Liver (tissue), 9 donors: ENCODE measurements around the gene PARD3B. TPM values are rescaled to one million over a fixed set of nuclear protein-coding genes. Genes with fewer than 3 reads are reported as not detected.

Experiments
- DNase-seq: peaks from one replicate; pipeline ENCODE4 v3.0.0-alpha.2; 2017; ENCODE audit warnings: low spot score
- H3K27ac ChIP-seq, 2 donors: one replicate each; pipeline ENCODE4 v1.7.0; 2013; ENCODE audit warnings: inconsistent platforms in 2 of 2, low read length in 2 of 2, control low read depth in 1 of 2, low read depth in 1 of 2, mild to moderate bottlenecking in 1 of 2
- H3K27me3 ChIP-seq, 4 donors: one replicate each; pipeline versions ENCODE4 v1.6.1 to v1.7.0; 2013; ENCODE audit warnings: low read length in 3 of 4, inconsistent platforms in 1 of 4, mild to moderate bottlenecking in 1 of 4, moderate library complexity in 1 of 4; ENCODE audit not compliant: control insufficient read depth in 4 of 4, insufficient read depth in 4 of 4
- H3K36me3 ChIP-seq, 4 donors: one replicate each; pipeline versions ENCODE4 v1.6.1 to v1.7.0; 2013; ENCODE audit warnings: low read length in 3 of 4, mild to moderate bottlenecking in 3 of 4, low read depth in 1 of 4, moderate library complexity in 1 of 4; ENCODE audit not compliant: control insufficient read depth in 4 of 4, insufficient read depth in 3 of 4
- H3K4me1 ChIP-seq, 4 donors: one replicate each; pipeline versions ENCODE4 v1.6.1 to v1.7.0; 2013; ENCODE audit warnings: low read length in 3 of 4, mild to moderate bottlenecking in 3 of 4, moderate library complexity in 1 of 4; ENCODE audit not compliant: control insufficient read depth in 4 of 4, insufficient read depth in 4 of 4
- H3K4me3 ChIP-seq, 3 donors: one replicate each; pipeline versions ENCODE4 v1.6.1 to v1.7.0; 2013; ENCODE audit warnings: low read length in 3 of 3, control low read depth in 1 of 3, low read depth in 1 of 3, mild to moderate bottlenecking in 1 of 3
- H3K9ac ChIP-seq, 2 donors: one replicate each; pipeline ENCODE4 v1.7.0; 2013; ENCODE audit warnings: low read length in 2 of 2, mild to moderate bottlenecking in 2 of 2, moderate library complexity in 2 of 2, control low read depth in 1 of 2, low read depth in 1 of 2
- H3K9me3 ChIP-seq, 4 donors: one replicate each; pipeline versions ENCODE4 v1.6.1 to v1.7.0; 2013; ENCODE audit warnings: low read length in 3 of 4; ENCODE audit not compliant: control insufficient read depth in 4 of 4
- CTCF ChIP-seq: fragments of 150-350 bp; IDR thresholded peaks from 2 replicates; pipeline ENCODE4 v1.5.1; 2017; ENCODE audit warnings: improper control_type of control experiment, low read depth, low read length; ENCODE audit not compliant: missing input control
- EGR1 ChIP-seq, 2 donors: IDR thresholded peaks; 2 replicates each; pipeline ENCODE4 v1.6.1; 2016 to 2018; ENCODE audit warnings: antibody characterized with exemption in 2 of 2, low read depth in 2 of 2
- FOXA1 ChIP-seq: IDR thresholded peaks from 2 replicates; pipeline ENCODE4 v1.6.1; 2016; ENCODE audit warnings: antibody characterized with exemption
- FOXA2 ChIP-seq: IDR thresholded peaks from 2 replicates; pipeline ENCODE4 v1.6.1; 2016; ENCODE audit warnings: antibody characterized with exemption
- GABPA ChIP-seq, 2 donors: IDR thresholded peaks in 1 of 2; conservative IDR thresholded peaks in 1 of 2; 2 replicates each; pipeline ENCODE4 v1.6.1; 2016; ENCODE audit warnings: antibody characterized with exemption in 2 of 2, mild to moderate bottlenecking in 1 of 2, moderate library complexity in 1 of 2
- HNF4A ChIP-seq, 2 donors: conservative IDR thresholded peaks; 2 replicates each; pipeline ENCODE4 v1.6.1; 2016; ENCODE audit warnings: antibody characterized with exemption in 2 of 2, mild to moderate bottlenecking in 2 of 2
- HNF4G ChIP-seq: IDR thresholded peaks from 2 replicates; pipeline ENCODE4 v1.6.1; 2016; ENCODE audit warnings: antibody characterized with exemption
- JUND ChIP-seq, 2 donors: IDR thresholded peaks; 2 replicates each; pipeline ENCODE4 v1.6.1; 2016; ENCODE audit warnings: antibody characterized with exemption in 2 of 2
- MAX ChIP-seq: IDR thresholded peaks from 2 replicates; pipeline ENCODE4 v1.6.1; 2016; ENCODE audit warnings: antibody characterized with exemption
- NR2F2 ChIP-seq: IDR thresholded peaks from 2 replicates; pipeline ENCODE4 v1.6.1; 2016; ENCODE audit warnings: antibody characterized with exemption
- RAD21 ChIP-seq, 2 donors: IDR thresholded peaks; 2 replicates each; pipeline ENCODE4 v1.6.1; 2016; ENCODE audit warnings: antibody characterized with exemption in 2 of 2, mild to moderate bottlenecking in 2 of 2
- REST ChIP-seq: IDR thresholded peaks from 2 replicates; pipeline ENCODE4 v1.6.1; 2016; ENCODE audit warnings: antibody characterized with exemption, mild to moderate bottlenecking
- RXRA ChIP-seq, 2 donors: IDR thresholded peaks; 2 replicates each; pipeline ENCODE4 v1.6.1; 2017 to 2018; ENCODE audit warnings: antibody characterized with exemption in 2 of 2, mild to moderate bottlenecking in 1 of 2
- SP1 ChIP-seq: IDR thresholded peaks from 2 replicates; pipeline ENCODE4 v1.6.1; 2018; ENCODE audit warnings: antibody characterized with exemption, mild to moderate bottlenecking
- TAF1 ChIP-seq: conservative IDR thresholded peaks from 2 replicates; pipeline ENCODE4 v1.6.1; 2016; ENCODE audit warnings: antibody characterized with exemption, mild to moderate bottlenecking
- YY1 ChIP-seq: IDR thresholded peaks from 2 replicates; pipeline ENCODE4 v1.6.1; 2016; ENCODE audit warnings: antibody characterized with exemption, mild to moderate bottlenecking
- WGBS: extraction: QIAGEN DNeasy Blood & Tissue Kit; methylation state at CpG from one replicate; pipeline ENCODE4 v1.1.7; 2013; 5-methylcytosine and 5-hydroxymethylcytosine counted together
- polyA plus RNA-seq, 2 donors: library from polyadenylated mRNA; stranded (reverse) in 1 of 2; unstranded in 1 of 2; fragments of 200-250 nt in 1 of 2; fragments of >200 nt in 1 of 2; fragmentation: Nextera tagmentation in 1 of 2; extraction: Ambion mirVana in 1 of 2; gene quantifications; one replicate each; pipeline versions ENCODE4 v1.2.1 to v1.2.3, GENCODE V29; 2013 to 2015
- total RNA-seq, 2 donors: library from RNA; depleted of rRNA; stranded (reverse); fragments of >200 nt; gene quantifications; one replicate each; pipeline ENCODE4 v1.2.3, GENCODE V29; 2014
- TF ChIP-seq, protein P1 (sequence below): IDR thresholded peaks from 2 replicates; pipeline ENCODE4 v1.6.1; 2016; ENCODE audit warnings: antibody characterized with exemption
- TF ChIP-seq, protein P2 (sequence below): IDR thresholded peaks from 2 replicates; pipeline ENCODE4 v1.6.1; 2016; ENCODE audit warnings: antibody characterized with exemption
- donor health status: healthy.
- donor health status: healthy.
- donor health status: healthy.
- donor health status: healthy.
- donor health status: healthy.

PARD3B gene
- total and polyA plus RNA-seq, 4 donors = 1.1 to 10.3 (median 3.7) TPM

DNA sequence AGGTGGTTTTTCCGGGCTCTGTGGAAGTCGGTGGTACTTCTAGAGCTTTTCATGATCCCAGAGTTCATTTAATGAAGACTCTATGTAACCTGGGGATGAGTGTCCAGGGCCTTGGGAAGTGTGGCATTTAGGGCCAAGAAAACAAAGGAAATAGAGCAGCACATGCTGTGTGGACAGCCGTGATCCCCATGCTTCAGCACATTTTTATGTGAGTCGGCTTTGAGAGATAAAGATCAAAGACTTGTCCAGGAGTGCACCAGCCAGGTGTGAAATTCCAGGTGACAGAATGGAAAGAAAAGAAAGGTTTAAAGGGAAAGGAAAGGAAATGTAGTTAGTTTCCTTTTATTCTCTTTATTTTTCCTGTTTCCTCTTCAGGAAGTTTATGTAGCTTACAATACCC is 879.1 kb downstream of the PARD3B start:
- H3K36me3 ChIP-seq = no peaks in the 10 kb centered on the region
- H3K9ac ChIP-seq = no peak overlapping the region
- H3K27ac ChIP-seq = no peak overlapping the region
- H3K27me3 ChIP-seq = no peaks in the 10 kb centered on the region
- TF ChIP-seq CTCF = no peak
- no peak for TF ChIP-seq GABPA (IDR thresholded peaks at IDR 0.05 in 1 of 2, conservative IDR thresholded peaks at IDR 0.05 in 1 of 2)
- TF ChIP-seq HNF4A (conservative IDR thresholded peaks at IDR 0.05) = no peak
- TF ChIP-seq TAF1 = no peak
- TF ChIP-seq FOXA2 = no peak
- no peak for TF ChIP-seq FOXA1
- TF ChIP-seq SP1 = no peak
- DNase-seq = no peak
- WGBS = 82% methylated on average over 4 of the region's 4 CpGs
- no peaks in the 10 kb centered on the region for H3K9me3 ChIP-seq
- no peak overlapping the region for H3K4me3 ChIP-seq
- no peaks in the 10 kb centered on the region for H3K4me1 ChIP-seq

GRCh38 chr2:205425102-205425501 is 879.8 kb downstream of the PARD3B start:
- no peak for TF ChIP-seq SP1
- no peak for TF ChIP-seq JUND (IDR thresholded peaks at IDR 0.05)
- no peak for TF ChIP-seq RAD21 (IDR thresholded peaks at IDR 0.05)
- TF ChIP-seq RXRA (IDR thresholded peaks at IDR 0.05) = no peak
- TF ChIP-seq, protein P1, sequence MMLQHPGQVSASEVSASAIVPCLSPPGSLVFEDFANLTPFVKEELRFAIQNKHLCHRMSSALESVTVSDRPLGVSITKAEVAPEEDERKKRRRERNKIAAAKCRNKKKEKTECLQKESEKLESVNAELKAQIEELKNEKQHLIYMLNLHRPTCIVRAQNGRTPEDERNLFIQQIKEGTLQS = no peak
- TF ChIP-seq, protein P2, sequence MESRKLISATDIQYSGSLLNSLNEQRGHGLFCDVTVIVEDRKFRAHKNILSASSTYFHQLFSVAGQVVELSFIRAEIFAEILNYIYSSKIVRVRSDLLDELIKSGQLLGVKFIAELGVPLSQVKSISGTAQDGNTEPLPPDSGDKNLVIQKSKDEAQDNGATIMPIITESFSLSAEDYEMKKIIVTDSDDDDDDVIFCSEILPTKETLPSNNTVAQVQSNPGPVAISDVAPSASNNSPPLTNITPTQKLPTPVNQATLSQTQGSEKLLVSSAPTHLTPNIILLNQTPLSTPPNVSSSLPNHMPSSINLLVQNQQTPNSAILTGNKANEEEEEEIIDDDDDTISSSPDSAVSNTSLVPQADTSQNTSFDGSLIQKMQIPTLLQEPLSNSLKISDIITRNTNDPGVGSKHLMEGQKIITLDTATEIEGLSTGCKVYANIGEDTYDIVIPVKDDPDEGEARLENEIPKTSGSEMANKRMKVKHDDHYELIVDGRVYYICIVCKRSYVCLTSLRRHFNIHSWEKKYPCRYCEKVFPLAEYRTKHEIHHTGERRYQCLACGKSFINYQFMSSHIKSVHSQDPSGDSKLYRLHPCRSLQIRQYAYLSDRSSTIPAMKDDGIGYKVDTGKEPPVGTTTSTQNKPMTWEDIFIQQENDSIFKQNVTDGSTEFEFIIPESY = no peak
- TF ChIP-seq MAX = no peak
- TF ChIP-seq HNF4G = no peak
- no peak for TF ChIP-seq EGR1 (IDR thresholded peaks at IDR 0.05; ENCODE audit: low read depth in 2 of 2)

DNA sequence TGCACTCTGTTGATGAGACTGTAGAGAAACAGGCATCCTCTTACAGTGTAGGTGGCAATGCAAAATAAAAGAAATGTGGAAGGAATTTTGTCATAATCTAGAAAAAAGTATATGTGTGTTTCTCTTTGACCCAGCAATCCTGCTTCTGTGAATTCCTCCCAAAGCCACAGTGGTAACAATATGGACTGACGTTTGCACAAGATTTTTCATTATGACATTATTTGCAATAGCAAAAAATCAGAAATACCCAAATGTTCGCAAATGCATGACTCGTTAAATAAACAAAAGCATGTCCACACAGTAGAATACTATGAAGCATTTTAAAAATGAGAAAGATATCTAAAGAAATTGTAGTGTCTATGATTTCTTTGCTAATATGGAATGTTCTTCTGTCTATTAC is 881.8 kb downstream of the PARD3B start:
- no peak for TF ChIP-seq RAD21 (IDR thresholded peaks at IDR 0.05)
- TF ChIP-seq YY1 = no peak
- TF ChIP-seq, protein P1 = no peak
- no peak for TF ChIP-seq REST
- no peak for TF ChIP-seq RXRA (IDR thresholded peaks at IDR 0.05)
- TF ChIP-seq CTCF = no peak
- TF ChIP-seq GABPA (IDR thresholded peaks at IDR 0.05 in 1 of 2, conservative IDR thresholded peaks at IDR 0.05 in 1 of 2) = no peak
- no peak for TF ChIP-seq SP1
- no peak for TF ChIP-seq FOXA1
- TF ChIP-seq HNF4A (conservative IDR thresholded peaks at IDR 0.05) = no peak
- no peak for TF ChIP-seq HNF4G
- TF ChIP-seq NR2F2 = no peak
- no peak for TF ChIP-seq JUND (IDR thresholded peaks at IDR 0.05)
- no peak overlapping the region for H3K27ac ChIP-seq
- no peak overlapping the region for H3K4me3 ChIP-seq
- H3K36me3 ChIP-seq = no peaks in the 10 kb centered on the region
- H3K27me3 ChIP-seq = no peaks in the 10 kb centered on the region
- H3K4me1 ChIP-seq = no peaks in the 10 kb centered on the region
- no peak for DNase-seq
- 81% methylated on average over 3 of the region's 3 CpGs for WGBS
- H3K9me3 ChIP-seq = no peaks in the 10 kb centered on the region
- H3K9ac ChIP-seq = no peak overlapping the region

More at GRCh38 chr2:205425102-205425501, 879.8 kb downstream of the PARD3B start:
- no peak overlapping the region for H3K4me3 ChIP-seq
- no peak for DNase-seq
- H3K9ac ChIP-seq = no peak overlapping the region
- no peak overlapping the region for H3K27ac ChIP-seq
- no peaks in the 10 kb centered on the region for H3K27me3 ChIP-seq
- no peaks in the 10 kb centered on the region for H3K9me3 ChIP-seq
- no peaks in the 10 kb centered on the region for H3K36me3 ChIP-seq
- 96% methylated on average over 2 of the region's 2 CpGs for WGBS
- no peaks in the 10 kb centered on the region for H3K4me1 ChIP-seq
